B cell (primary cell): ENCODE data around the gene GOT1.

Experiments
- CTCF ChIP-seq: fragments of 200-600 bp; IDR thresholded peaks from one replicate; pipeline ENCODE4 v1.8.0; 2022; ENCODE audit warnings: antibody characterized with exemption, mild to moderate bottlenecking
- EZH2 ChIP-seq: IDR thresholded peaks from 2 replicates; pipeline ENCODE4 v1.6.1; 2012; ENCODE audit warnings: borderline replicate concordance, low read depth, mild to moderate bottlenecking, moderate library complexity, low read length; ENCODE audit not compliant: insufficient read depth, poor library complexity, severe bottlenecking

GRCh38 chr10:99426689-99427088, 3.7 kb downstream of the GOT1 start:
- TF ChIP-seq CTCF (no peak), EZH2 (no peak)
